GM23338 (cell line): ENCODE measurements around the gene PRDM1. TPM values are rescaled to one million over a fixed set of nuclear protein-coding genes. Genes with fewer than 3 reads are reported as not detected.

Source experiments
- ATAC-seq: fragments of 200-7000 bp; cut with Tn5 transposase; 3 replicates; pipeline ENCODE4 v1.9.1; 2020
- DNase-seq: peaks from one replicate; pipeline ENCODE4 v3.0.0-alpha.2; 2015; ENCODE audit warnings: low spot score
- H2AFZ ChIP-seq: fragments of 200-600 bp; sonication (generic); 2 replicates; pipeline ENCODE4 v1.8.0; 2016; ENCODE audit warnings: antibody characterized with exemption, mild to moderate bottlenecking, moderate library complexity
- H3F3A ChIP-seq: fragments of 200-600 bp; sonication (generic); replicated peaks from 2 replicates; pipeline ENCODE4 v1.8.0; 2017; ENCODE audit warnings: antibody characterized with exemption, mixed run types, low read depth
- H3K27ac ChIP-seq: fragments of 200-600 bp; sonication (generic); 2 replicates; pipeline ENCODE4 v1.6.1; 2016; ENCODE audit warnings: low read depth
- H3K27me3 ChIP-seq: fragments of 200-600 bp; sonication (generic); 2 replicates; pipeline ENCODE4 v1.8.0; 2016; ENCODE audit warnings: mild to moderate bottlenecking, mixed run types, moderate library complexity; ENCODE audit not compliant: insufficient read depth
- H3K36me3 ChIP-seq: fragments of 200-600 bp; sonication (generic); 2 replicates; pipeline ENCODE4 v1.8.0; 2016; ENCODE audit warnings: mild to moderate bottlenecking; ENCODE audit not compliant: insufficient read depth
- H3K4me1 ChIP-seq: fragments of 200-600 bp; sonication (generic); 2 replicates; pipeline ENCODE4 v1.8.0; 2016; ENCODE audit warnings: mild to moderate bottlenecking, moderate library complexity; ENCODE audit not compliant: insufficient read depth
- H3K4me2 ChIP-seq: fragments of 200-600 bp; sonication (generic); 2 replicates; pipeline ENCODE4 v1.7.1; 2017; ENCODE audit warnings: mixed run types
- H3K4me3 ChIP-seq: fragments of 200-600 bp; sonication (generic); 2 replicates; pipeline ENCODE4 v1.6.1; 2016; ENCODE audit warnings: mixed run types
- H3K79me2 ChIP-seq: fragments of 200-600 bp; sonication (generic); replicated peaks from 2 replicates; pipeline ENCODE4 v1.8.0; 2017; ENCODE audit warnings: mild to moderate bottlenecking; ENCODE audit not compliant: insufficient read depth
- H3K9me2 ChIP-seq: fragments of 200-600 bp; sonication (generic); 2 replicates; pipeline ENCODE4 v1.8.0; 2017; ENCODE audit not compliant: insufficient read depth
- H4K20me1 ChIP-seq: fragments of 200-600 bp; sonication (generic); replicated peaks from 2 replicates; pipeline ENCODE4 v1.8.0; 2017; ENCODE audit warnings: mild to moderate bottlenecking; ENCODE audit not compliant: insufficient read depth
- H3K27ac Mint-ChIP-seq: 2 replicates; pipeline ENCODE4 v1.8.0; 2020; ENCODE audit warnings: inconsistent platforms, mild to moderate bottlenecking, moderate library complexity, mixed read lengths
- H3K27me3 Mint-ChIP-seq: 3 replicates; pipeline ENCODE4 v1.8.0; 2022; ENCODE audit warnings: low read depth, mild to moderate bottlenecking, moderate library complexity, mixed read lengths, inconsistent platforms; ENCODE audit not compliant: insufficient read depth, poor library complexity
- H3K36me3 Mint-ChIP-seq: 3 replicates; pipeline ENCODE4 v1.8.0; 2021; ENCODE audit warnings: low read depth, mild to moderate bottlenecking, inconsistent platforms, moderate library complexity, mixed read lengths
- H3K4me1 Mint-ChIP-seq: 3 replicates; pipeline ENCODE4 v1.8.0; 2020; ENCODE audit warnings: mild to moderate bottlenecking, inconsistent platforms, mixed read lengths
- H3K4me3 Mint-ChIP-seq: 3 replicates; pipeline ENCODE4 v1.8.0; 2021; ENCODE audit warnings: moderate library complexity, mild to moderate bottlenecking, inconsistent platforms, mixed read lengths
- H3K9me3 Mint-ChIP-seq: 3 replicates; pipeline ENCODE4 v1.8.0; 2020; ENCODE audit warnings: moderate library complexity, mild to moderate bottlenecking, inconsistent platforms, mixed read lengths
- CREB1 ChIP-seq: fragments of 250-450 bp; sonication (Bioruptor Pico); IDR thresholded peaks from 2 replicates; pipeline ENCODE4 v1.5.0; 2020; ENCODE audit warnings: low read depth, mild to moderate bottlenecking, moderate library complexity
- CTCF ChIP-seq, 2 experiments: fragments of 200-600 bp in 1 of 2; sonication (generic) in 1 of 2; conservative IDR thresholded peaks; 2 replicates each; pipeline versions ENCODE4 v1.5.1 to v1.6.1; 2016 to 2017; ENCODE audit warnings: antibody characterized with exemption in 2 of 2, low read depth in 2 of 2, mild to moderate bottlenecking in 2 of 2, moderate library complexity in 1 of 2
- ETS1 ChIP-seq: IDR thresholded peaks from 2 replicates; pipeline ENCODE4 v1.6.1; 2016; ENCODE audit warnings: antibody characterized with exemption
- EZH2 ChIP-seq: fragments of 200-600 bp; sonication (generic); IDR thresholded peaks from one replicate; pipeline ENCODE4 v1.8.0; 2017; ENCODE audit warnings: antibody characterized with exemption, mild to moderate bottlenecking, low read depth; ENCODE audit not compliant: unreplicated experiment
- EZH2phosphoT487 ChIP-seq: fragments of 200-600 bp; sonication (generic); IDR thresholded peaks from one replicate; pipeline ENCODE4 v1.8.1; 2018; ENCODE audit warnings: antibody characterized with exemption; ENCODE audit not compliant: unreplicated experiment
- JUNB ChIP-seq: IDR thresholded peaks from one replicate; pipeline ENCODE4 v1.6.1; 2016; ENCODE audit warnings: antibody characterized with exemption; ENCODE audit not compliant: unreplicated experiment
- NANOG ChIP-seq: IDR thresholded peaks from 2 replicates; pipeline ENCODE4 v1.6.1; 2016; ENCODE audit warnings: antibody characterized with exemption, borderline replicate concordance
- POLR2AphosphoS5 ChIP-seq: IDR thresholded peaks from 2 replicates; pipeline ENCODE4 v1.6.1; 2016; ENCODE audit warnings: antibody characterized with exemption, low read depth
- REST ChIP-seq: IDR thresholded peaks from one replicate; pipeline ENCODE4 v1.6.1; 2018; ENCODE audit warnings: antibody characterized with exemption; ENCODE audit not compliant: unreplicated experiment
- STAT1 ChIP-seq: IDR thresholded peaks from one replicate; pipeline ENCODE4 v1.6.1; 2016; ENCODE audit warnings: antibody characterized with exemption; ENCODE audit not compliant: unreplicated experiment
- ZNF114 ChIP-seq: fragments of 250-450 bp; sonication (Bioruptor Pico); IDR thresholded peaks from 2 replicates; pipeline ENCODE4 v1.5.0; 2020; ENCODE audit warnings: mild to moderate bottlenecking, moderate library complexity
- ZNF331 ChIP-seq: fragments of 250-450 bp; sonication (Bioruptor Pico); IDR thresholded peaks from 2 replicates; pipeline ENCODE4 v1.5.0; 2020; ENCODE audit warnings: low read depth, mild to moderate bottlenecking, moderate library complexity
- ZNF462 ChIP-seq: fragments of 250-450 bp; sonication (Bioruptor Pico); IDR thresholded peaks from 2 replicates; pipeline ENCODE4 v1.5.0; 2020; ENCODE audit warnings: mild to moderate bottlenecking, moderate library complexity
- polyA plus RNA-seq: library from polyadenylated mRNA; unstranded; fragments of >200 nt; fragmentation: Nextera tagmentation; extraction: Ambion mirVana; gene quantifications from 2 replicates; pipeline ENCODE4 v1.2.1, GENCODE V29; 2016
- total RNA-seq: library from RNA; depleted of rRNA; stranded (reverse); fragments of >200 nt; shearing (Covaris generic); gene quantifications from 2 replicates; pipeline ENCODE4 v1.2.3, GENCODE V29; 2014

Gene PRDM1
- total and polyA plus RNA-seq, 2 experiments from 2014 or later = 0.65 to 0.73 TPM

GRCh38 chr6:106118835-106119431 lies 32.8 kb downstream of the PRDM1 start:
- no peaks in the 10 kb centered on the region for H3K36me3 Mint-ChIP-seq
- DNase-seq (no peak), ATAC-seq (no peak)
- Histone ChIP-seq H4K20me1 (no peaks in the 10 kb centered on the region), H3K4me2 (no peak overlapping the region), H3F3A (no peaks in the 10 kb centered on the region), H3K9me2 (peaks cover 4% of the 10 kb centered on the region; the same call in 1 of the 2 replicates), H2AFZ (peak overlapping the region; percentile 47; the same call in 1 of the 2 replicates), H3K79me2 (no peaks in the 10 kb centered on the region), H3K4me1 (no peaks in the 10 kb centered on the region), H3K36me3 (no peaks in the 10 kb centered on the region), H3K27me3 (no peaks in the 10 kb centered on the region), H3K27ac (no peak overlapping the region), H3K4me3 (no peak overlapping the region)
- no peak overlapping the region for H3K27ac Mint-ChIP-seq
- H3K4me3 Mint-ChIP-seq = no peak overlapping the region
- no peaks in the 10 kb centered on the region for H3K27me3 Mint-ChIP-seq
- no peaks in the 10 kb centered on the region for H3K9me3 Mint-ChIP-seq
- H3K4me1 Mint-ChIP-seq = peaks cover 4% of the 10 kb centered on the region; the same call in 2 of the 3 replicates
- TF ChIP-seq ZNF114 = no peak
- no peak for TF ChIP-seq ETS1
- TF ChIP-seq STAT1 = no peak
- TF ChIP-seq ZNF462 (CRISPR knock-in tag) = no peak
- no peak for TF ChIP-seq REST
- no peak for TF ChIP-seq EZH2
- TF ChIP-seq CREB1 (CRISPR knock-in tag) = no peak
- no peak for TF ChIP-seq CTCF (conservative IDR thresholded peaks at IDR 0.05; ENCODE audit: low read depth in 2 of 2)
- no peak for TF ChIP-seq POLR2AphosphoS5
- TF ChIP-seq JUNB = no peak
- TF ChIP-seq ZNF331 (CRISPR knock-in tag) = no peak
- no peak for TF ChIP-seq EZH2phosphoT487
- TF ChIP-seq NANOG = no peak
